ENCODE measurements around the gene NBL1. TPM values are rescaled to one million over a fixed set of nuclear protein-coding genes. Genes with fewer than 3 reads are reported as not detected.

NBL1 gene
- total and polyA plus RNA-seq, 10 of the 15 experiments (the other 5 are each of a cell fraction or from before 2014, with no cell fraction given) = 0.13 to 2.4 (median 0.81) TPM; not detected in 1

DNA sequence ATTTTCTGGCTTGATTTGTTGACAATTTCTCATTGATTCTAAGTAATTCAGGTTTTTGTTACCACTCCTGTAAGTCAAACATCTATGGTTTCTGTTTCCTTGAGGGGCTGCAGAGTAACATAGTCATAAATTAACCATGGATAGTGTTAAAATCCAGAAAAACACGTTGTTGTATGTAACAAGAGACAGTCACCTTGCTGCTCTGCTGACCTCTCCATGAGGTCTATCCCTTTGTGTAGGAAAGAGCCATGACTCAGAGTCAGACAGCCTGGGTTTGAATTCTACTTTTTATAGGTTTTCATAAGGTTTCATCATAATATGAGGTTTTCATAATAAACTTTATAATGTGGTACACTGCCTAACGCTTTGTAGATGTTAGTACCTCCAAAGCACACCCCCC lies 27.6 kb upstream of the NBL1 start:
- no peak overlapping the region for H3K4me2 ChIP-seq (ENCODE audit: control insufficient read depth, insufficient read depth)
- H2AFZ ChIP-seq (ENCODE audit: control insufficient read depth, low read depth, low read length) = no peak overlapping the region
- ChIA-PET RAD21 (ENCODE audit: unreplicated experiment) (interaction anchor here (1.6 kb wide), 1 partner anchor 19 kb away, joined by 4 read pairs; no protein-coding TSS in a partner anchor), CTCF (interaction anchor here (0.9 to 1.8 kb wide), 3 partner anchors 11 to 44 kb away, joined by 3 to 4 read pairs (median 3); no protein-coding TSS in a partner anchor), POLR2A (no interaction called here), SMC1A (ENCODE audit: uncharacterized antibody, unreplicated experiment) (interaction anchor here (1.1 to 1.2 kb wide), 2 partner anchors 9 to 237 kb away, joined by 3 read pairs; no protein-coding TSS in a partner anchor)
- H3K36me3 ChIP-seq (ENCODE audit: control insufficient read depth in 2 of 2, insufficient read depth in 2 of 2, low read length in 1 of 2) = peaks cover 1 to 4% of the 10 kb centered on the region in 2 experiments
- in situ Hi-C loops (cut with MboI) (no loop called here), intact Hi-C loops (cut with micrococcal nuclease; ENCODE audit: unreplicated experiment) (no loop called here)
- 67% methylated on average over 2 of the region's 2 CpGs for WGBS (ENCODE audit: insufficient coverage, insufficient replicate concordance, low lambda C conversion rate, missing lambda C conversion rate)
- H3K79me2 ChIP-seq (ENCODE audit: control insufficient read depth, insufficient read depth, low read length) = peaks cover 4% of the 10 kb centered on the region
- FAIRE-seq (no peak), DNase-seq (ENCODE audit: low read depth, low spot score) (no peak), ATAC-seq (no peak)
- no peak overlapping the region for H3K9ac ChIP-seq (ENCODE audit: control insufficient read depth, insufficient read depth, low read length)
- BruUV-seq (replicated peaks) = no TSS peak
- H3K27me3 ChIP-seq (replicated peaks in 1 of 2; ENCODE audit: control insufficient read depth in 2 of 2, insufficient read depth in 2 of 2, low read length in 1 of 2) = no peaks in the 10 kb centered on the region
- H3K4me1 ChIP-seq (ENCODE audit: control insufficient read depth, insufficient read depth, low read length) = no peaks in the 10 kb centered on the region
- H3K27ac ChIP-seq (ENCODE audit: control insufficient read depth, insufficient read depth) = no peak overlapping the region
- no peak overlapping the region for H3K4me3 ChIP-seq
- TF ChIP-seq GATAD2B (conservative IDR thresholded peaks at IDR 0.05; ENCODE audit: low read depth) (no peak), PRDM15 (CRISPR knock-in tag; IDR thresholded peaks at IDR 0.05) (no peak), E2F8 (IDR thresholded peaks at IDR 0.05; ENCODE audit: low read depth, partially characterized antibody) (no peak), HCFC1 (IDR thresholded peaks at IDR 0.05; ENCODE audit: low read length) (no peak), ZNF207 (IDR thresholded peaks at IDR 0.05; ENCODE audit: borderline replicate concordance) (no peak), STAT1 (conservative IDR thresholded peaks at IDR 0.05) (no peak), CBX5 (IDR thresholded peaks at IDR 0.05; ENCODE audit: low read depth) (no peak), CHD4 (IDR thresholded peaks at IDR 0.05) (no peak), IKZF1 (conservative IDR thresholded peaks at IDR 0.05) (no peak), HDAC6 (IDR thresholded peaks at IDR 0.05; ENCODE audit: unreplicated experiment) (no peak), HDGF (IDR thresholded peaks at IDR 0.05) (no peak), PAX5 (IDR thresholded peaks at IDR 0.05; ENCODE audit: borderline replicate concordance, low read depth, low read length) (no peak), MAX (IDR thresholded peaks at IDR 0.05; ENCODE audit: low read depth, low read length) (no peak)
- no peaks in the 10 kb centered on the region for H3K9me3 ChIP-seq (replicated peaks; ENCODE audit: control insufficient read depth, insufficient read depth, low read length)
- H4K20me1 ChIP-seq (ENCODE audit: control insufficient read depth, insufficient read depth) = no peaks in the 10 kb centered on the region

Measured in GM12878 (cell line).